GM19397 (cell line): ENCODE data around the gene NFKBIZ.

Source experiments
- ATAC-seq: cut with Tn5 transposase; IDR thresholded peaks from one replicate; pipeline ENCODE4 v1.9.1; 2021; ENCODE audit warnings: mild to moderate bottlenecking, moderate library complexity; ENCODE audit not compliant: unreplicated experiment

NFKBIZ gene

DNA sequence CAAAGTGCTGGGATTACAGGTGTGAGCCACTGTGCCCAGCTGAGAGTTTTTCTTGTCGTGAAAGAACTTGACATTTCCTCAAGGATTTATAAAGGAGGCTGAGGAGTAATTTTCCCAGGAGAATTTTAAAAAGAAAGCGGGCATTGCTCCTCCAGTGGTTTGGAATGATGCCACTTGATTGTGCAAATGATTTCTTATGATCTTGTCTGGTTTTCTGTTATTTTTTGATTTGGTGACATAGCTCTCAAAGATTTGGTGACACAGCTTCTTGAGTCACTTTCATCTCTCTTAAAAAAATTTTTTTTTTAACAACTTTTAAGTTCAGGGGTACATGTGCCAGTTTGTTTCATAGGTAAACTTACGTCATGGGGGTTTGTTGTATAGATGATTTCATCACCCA is 24.6 kb upstream of the NFKBIZ start:
- no peak for ATAC-seq

DNA sequence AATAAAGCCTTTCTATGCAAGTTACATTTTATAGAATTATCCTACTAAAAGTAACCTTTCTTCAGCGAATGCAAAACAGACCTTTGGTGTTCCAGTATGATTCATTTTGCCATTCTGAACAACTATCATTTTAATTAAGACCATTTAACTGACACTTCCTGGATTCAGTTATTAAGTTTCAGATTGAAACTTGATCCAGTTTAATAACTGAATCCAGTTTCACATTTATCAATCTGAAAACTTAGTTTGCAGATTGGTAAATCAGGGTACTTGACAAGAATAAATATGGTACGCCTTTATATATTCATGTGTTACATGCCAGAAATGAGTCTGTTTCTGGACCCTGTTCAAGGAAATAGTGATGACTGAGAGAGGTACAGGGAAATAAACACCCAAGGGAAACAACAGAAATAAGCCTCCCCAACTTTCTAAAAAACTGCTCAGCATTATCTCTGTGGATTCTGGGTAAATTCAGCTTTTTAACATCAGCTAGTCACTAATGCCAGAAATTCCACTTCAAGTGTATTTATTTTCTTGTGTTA is 23.3 kb upstream of the NFKBIZ start:
- no peak for ATAC-seq

DNA sequence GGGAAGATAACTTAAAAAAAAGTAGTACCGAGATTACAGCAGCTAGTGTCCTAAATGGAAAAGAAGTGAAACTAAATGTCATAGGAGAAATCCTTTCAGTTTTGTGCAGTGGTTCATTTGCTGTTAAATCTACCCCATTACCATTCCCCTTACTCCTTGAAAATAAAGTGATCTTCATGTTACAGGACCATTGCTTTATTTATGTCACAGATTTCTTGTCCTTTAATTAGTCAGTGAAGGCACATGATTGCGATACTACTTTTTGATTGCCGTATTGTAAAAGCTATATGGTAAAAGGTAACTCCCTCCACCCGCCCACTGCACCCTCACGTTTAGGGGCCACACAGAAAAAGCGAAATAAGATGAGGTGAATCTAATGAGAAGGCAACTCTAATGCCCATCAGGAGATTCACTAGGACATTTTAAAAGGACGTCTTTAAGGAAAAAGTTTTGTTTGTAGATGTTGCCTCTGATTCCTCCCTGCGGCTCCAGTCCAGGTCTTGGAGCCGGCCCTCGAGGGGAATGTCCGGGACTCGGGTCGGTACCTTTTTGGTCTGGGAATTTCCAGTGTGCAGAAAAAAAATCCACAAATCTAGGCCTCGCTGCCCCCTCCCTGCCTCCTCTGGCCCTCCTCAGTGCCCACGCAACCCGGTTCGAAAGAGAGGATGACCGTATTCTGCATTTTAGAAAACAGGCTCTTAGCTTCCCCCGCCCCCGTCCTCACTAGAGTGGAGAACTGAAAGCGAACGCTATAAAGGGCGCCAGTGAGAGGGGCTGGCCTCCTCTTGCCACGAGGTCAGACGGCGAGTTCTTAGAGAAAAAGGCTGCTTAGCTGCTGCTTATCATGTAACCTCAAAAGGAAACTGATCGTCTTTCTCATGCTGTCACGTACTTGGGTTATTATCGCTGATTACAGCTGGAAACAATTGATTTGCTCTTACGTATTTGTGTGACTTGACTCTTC is 21.8 kb upstream of the NFKBIZ start:
- peak; percentile 89 for ATAC-seq

DNA sequence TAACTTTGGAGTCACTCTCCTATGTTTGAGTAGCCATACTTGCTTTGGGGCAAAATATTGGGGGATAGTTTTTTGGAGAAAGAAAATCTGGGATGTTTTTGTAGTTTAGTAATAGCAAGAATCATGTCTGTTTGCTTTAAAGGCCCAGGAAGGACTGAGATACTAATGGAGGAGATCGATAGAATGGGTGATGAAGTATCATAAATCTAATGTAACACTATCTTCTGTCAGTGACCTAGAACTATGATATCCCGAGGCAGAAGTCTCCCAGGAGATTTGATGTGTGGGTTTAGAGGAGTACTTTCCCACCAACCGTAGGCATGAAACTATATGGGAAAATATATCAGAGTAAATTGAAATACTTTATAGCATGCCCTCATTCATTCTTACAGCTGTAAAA is 21.0 kb upstream of the NFKBIZ start:
- no peak for ATAC-seq

DNA sequence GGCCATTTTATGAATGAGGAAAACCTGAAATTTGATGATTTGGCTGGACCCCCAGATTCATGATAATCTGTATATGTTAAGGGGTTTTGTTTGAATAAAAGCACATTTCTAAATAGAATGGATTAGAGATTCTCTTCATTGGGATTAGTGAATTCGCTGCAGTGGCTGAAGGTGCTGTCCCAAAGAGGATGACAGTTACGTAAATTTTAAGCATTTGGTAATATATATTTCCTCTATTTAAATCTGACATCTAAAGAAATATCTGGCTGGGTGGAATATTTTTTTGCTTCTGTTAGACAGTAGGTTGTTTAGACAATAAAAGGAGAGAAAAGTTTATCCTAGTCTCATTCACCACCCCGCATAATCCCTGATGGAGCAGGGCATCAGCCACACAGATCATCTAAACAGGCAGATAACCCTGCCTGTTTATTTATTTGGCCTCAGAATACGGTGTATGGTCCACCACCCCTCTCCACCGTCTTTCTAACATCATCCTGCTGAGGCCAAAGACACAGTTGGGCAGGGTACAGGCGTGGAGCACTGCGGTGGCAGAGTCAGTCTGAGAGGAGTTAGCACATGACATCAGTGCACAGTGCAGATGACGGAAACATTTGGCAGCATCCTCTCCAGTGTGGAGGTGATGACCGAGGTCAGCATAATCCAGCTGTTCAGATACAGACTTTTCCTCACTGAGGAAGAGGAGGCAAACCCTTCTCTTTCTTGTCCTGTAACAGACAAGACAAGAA is 20.4 kb upstream of the NFKBIZ start:
- peak; percentile 46 for ATAC-seq

DNA sequence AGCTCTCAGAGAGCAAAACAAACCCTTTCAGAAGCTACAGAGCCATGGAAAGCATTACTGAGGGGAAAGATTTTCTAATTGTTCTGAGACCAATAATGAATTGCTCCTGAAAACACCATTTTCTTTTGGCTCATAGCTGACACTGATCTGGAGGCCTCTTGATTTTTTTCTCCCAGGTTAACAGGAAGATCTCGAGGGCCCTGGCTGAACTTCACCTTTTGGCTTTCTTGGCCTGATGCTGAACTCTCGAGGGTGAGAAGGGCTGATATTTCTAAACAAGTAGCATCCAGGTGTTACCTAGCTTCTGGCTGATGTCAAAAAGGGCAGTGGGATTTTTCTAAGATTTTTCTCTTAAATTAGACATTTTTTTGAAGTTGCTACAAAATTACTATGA is 19.9 kb upstream of the NFKBIZ start:
- ATAC-seq, result no peak

DNA sequence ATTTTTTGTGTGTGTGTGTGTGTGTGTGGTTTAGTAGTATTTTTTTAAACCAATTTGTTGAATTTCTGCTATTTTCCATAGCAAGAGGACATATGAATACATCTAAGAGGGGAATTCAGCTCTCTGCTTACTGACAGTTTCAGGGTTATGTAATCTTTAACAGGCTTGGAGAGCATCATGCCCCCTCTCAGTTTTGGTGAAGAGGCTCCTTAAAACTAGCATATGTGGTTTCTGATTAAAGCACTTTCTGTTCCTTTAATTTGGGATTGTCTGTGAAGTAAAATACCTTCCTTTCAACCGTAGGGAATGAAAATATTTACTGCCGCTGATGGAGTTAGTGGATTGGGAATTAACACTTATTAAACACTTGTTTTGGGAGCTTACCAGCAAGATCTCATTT is 19.4 kb upstream of the NFKBIZ start:
- ATAC-seq, result no peak

DNA sequence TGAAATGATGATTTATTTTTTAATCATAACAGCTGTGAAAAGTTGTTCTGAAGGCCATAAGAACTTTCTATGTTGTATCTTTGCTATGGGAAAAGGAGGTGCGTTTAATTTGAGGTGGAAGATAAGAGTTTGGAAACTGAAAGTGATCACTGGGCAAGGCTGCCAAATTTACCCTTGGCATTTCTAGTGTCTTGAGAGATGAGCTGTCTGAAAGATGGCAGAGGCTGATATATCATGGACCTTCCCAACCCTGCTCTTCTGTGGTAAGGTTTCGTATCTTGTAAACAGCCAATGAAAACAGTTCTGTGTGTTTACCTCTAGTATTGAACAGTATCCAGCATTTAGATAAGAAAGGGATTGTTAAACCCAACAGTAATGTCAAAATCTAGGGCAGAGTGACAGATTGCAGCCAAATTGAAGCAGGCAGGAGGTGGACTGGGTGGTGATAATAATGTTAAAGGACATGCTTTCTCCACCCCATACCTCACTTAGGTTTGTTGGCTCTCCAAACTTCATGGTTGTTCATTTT is 15.8 kb upstream of the NFKBIZ start:
- no peak for ATAC-seq

DNA sequence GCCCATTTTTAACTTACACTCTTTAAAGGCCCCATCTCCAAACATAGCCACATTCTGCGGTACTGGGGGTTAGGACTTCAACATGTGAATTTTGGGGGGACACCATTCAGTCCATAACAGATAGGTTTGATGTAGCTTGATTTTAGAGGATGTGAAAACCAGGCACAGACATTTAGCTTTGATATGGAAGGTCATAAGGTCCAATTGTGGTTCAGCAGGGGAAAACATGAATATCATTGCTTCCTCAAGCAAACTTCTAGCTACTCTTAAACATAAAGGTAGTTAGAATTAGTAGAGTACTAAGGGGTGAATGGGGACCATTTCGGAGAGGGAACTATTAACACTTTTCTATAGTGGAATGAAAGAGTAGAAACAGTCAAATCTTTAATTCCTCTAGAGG is 13.6 kb upstream of the NFKBIZ start:
- no peak for ATAC-seq

DNA sequence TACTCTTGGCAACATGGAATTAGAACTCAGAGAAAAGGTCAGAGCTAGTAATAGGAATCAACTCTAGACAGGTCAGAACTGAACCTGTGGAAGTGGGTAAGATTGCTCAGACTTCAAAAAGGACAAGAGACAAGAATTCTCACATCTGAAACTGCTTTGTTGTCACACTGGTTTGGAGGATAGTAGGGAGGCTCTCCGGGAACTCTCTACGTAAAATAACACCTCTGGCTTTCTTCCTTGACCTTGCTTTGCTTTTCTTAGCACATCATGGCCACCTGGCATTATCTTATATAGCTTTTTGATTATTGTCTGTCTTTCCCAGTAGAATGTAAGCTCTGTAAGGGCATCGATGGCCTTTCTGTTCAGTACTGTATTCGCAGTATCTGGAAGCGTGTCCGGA is 13.2 kb upstream of the NFKBIZ start:
- no peak for ATAC-seq

DNA sequence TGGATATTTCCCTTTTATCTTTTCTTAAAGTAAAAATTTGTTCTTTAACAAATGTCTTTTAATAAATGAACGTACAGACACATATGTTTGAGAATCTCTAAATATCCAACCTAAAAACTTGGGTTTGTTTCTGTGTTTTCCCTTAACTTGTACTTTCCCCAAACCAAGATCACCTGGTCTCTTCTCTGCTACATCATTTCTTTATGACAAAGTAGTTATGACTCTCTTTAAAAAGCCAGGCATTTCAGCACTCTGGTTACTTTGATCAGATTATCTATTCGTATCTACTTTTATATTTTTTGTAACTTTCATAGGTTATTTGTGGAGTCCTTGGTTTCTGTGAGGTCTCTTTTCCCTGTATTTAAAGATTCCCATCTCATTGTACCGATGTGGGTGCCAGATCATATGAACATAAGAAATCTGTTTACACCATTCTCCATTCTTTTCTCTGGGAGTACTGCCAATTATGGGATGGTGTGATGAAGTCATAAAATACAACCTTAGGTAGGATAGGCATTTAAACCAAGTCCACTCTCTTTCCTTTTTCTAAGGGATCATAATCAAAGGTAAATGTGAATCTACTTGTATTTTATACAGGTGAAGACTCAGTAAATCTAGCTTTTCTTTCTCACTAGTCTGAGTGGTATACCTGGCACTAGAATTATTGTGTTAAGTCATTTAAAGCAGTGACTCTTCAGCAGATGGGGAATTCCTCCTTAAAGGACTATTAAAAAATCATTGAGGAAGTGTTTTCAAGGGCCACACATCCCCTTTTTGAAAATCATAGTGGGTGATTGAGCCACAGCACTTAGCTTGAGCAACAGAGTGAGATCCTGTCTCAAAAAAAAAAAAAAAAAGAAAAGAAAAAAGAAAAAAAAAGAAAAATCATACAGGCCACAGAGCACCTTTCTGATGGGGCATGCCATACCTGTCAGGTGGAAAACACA is 12.4 kb upstream of the NFKBIZ start:
- no peak for ATAC-seq

DNA sequence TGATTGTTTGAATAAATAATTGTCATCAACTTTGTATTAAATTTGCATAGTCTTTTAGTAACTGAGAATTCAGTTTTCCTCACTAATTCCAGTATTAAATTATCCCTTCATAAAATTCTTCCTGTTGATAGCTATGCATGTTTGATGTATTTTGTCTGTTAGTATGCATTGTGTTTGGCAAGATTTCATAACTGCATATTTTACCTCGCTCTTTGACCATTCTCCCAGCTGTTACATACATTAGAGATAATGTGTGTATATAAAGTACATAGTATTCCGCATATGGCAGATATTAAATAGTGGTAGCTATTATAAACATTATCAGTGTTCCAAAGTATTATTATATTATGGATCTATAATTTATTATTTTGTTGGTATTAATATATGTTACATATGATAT is 10.6 kb upstream of the NFKBIZ start:
- ATAC-seq, result no peak

DNA sequence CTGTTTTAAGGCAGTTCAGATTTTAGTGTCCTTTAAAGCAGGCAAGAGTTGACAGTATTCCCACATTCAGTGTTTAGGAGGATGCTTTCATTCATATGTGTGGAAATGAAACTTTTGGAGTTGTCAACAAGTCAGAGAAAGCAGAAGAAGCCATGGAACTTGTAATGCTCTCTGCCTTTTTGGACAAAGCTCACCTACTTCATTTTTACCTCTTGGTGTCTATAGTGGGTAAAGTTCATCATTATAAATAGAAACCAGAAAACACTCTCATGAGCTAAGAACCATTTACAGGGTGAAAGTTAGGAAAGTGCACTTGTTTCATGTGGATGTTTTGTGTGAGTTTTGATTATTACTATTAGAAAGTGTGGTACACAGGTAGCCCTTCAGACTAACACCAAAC is 9.2 kb upstream of the NFKBIZ start:
- ATAC-seq, result no peak

DNA sequence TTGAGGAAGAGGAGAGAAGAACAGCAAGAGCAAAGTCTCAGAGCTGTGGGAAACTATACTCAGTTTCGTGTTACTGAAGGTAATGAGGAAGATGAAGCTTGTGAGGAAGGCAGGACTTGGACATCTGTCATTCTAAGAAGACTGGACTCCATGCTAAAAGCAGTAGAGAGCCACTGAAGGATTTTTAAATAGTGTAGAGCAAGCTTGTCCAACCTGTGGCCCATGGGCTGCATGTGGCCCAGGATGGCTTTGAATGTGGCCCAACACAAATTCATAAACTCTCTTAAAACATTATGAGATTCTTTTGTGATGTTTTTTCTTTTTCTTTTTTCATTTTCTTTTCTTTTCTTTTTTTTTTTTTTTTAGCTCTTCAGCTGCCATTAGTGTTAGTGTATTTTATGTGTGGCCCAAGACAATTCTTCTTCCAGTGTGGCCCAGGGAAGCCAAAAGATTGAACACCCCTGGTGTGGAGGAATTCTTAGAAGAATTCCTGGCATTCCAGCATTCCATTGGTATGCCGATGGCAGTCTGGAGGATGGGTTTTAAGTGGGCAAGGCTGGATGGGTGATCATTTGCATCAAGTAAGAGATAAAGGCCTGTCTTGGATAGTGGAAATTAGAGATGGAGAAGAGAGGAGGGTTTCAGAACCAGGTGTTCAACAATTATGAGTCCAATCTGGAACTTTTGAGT is 6.9 kb upstream of the NFKBIZ start:
- no peak for ATAC-seq

DNA sequence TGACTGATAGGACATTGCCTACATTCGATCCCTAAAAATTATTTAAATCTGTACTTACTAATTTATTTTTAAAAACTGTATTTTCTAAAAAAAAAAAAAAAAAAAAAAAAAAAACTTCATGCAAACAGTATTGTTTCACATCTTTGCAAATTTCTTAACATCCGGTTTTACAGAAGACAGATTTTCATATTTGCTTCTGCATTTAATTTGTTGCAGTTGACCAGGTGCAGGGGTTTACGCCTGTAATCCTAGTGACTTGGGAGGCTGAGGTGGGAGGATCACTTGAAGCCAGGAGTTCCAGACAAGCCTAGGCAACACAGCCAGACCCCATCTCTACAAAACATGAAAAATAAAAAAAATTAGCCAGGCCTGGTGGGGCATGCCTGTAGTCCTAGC is 6.4 kb upstream of the NFKBIZ start:
- no peak for ATAC-seq

DNA sequence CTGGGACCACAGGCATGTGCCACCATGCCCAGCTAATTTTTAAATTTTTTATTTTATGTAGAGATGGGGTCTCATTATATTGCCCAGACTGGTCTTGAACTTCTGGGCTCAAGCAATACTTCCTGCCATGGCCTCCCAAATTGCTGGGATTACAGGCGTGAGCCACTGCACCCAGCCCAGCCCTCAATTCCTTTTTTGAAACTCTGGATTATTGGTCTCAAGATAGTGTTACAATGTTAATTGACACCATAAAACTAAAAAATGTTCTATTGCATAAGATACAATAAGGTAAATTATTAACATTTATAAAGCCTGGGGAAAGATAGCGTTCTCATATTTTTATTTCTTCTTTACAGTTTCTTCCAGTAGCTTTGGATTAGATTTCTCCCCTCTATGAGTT is 3.9 kb upstream of the NFKBIZ start:
- ATAC-seq, result no peak

DNA sequence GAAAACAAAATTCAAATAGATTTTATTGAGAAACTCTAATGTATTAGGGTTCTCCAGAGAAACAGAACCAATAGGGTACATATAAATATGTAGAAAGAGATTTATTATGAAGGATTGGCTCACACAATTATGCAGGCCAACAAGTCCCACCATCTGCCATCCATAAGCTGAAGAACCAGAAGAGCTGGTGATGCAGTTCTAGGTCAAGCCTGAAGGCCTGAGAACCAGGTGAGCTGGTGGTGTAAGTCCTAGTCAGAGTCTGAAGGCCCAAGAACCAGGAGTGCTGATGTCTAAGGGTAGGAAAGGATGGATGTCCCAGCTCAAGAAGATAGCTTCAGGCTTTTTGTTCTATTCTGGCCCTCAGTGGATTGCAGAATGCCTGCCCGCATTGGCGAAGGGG is 2.6 kb upstream of the NFKBIZ start:
- ATAC-seq, result no peak

DNA sequence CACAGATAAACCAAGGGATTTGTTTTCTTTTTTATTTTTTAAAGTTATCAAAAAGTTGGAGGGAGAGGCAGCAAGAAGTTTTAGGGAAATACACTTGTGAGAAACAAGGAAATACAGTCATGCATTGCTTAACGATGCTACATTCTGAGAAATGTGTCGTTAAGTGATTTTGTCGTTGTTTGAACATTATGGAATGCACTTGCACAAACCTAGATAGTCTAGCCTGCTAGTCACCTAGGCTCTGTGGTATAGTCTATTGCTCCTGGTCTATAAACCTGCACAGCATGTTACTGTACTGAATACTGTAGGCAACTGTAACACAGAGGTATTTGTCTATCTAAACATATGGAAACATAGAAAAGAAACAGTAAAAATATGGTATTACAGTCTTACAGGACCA is 2.0 kb upstream of the NFKBIZ start:
- ATAC-seq, result no peak

DNA sequence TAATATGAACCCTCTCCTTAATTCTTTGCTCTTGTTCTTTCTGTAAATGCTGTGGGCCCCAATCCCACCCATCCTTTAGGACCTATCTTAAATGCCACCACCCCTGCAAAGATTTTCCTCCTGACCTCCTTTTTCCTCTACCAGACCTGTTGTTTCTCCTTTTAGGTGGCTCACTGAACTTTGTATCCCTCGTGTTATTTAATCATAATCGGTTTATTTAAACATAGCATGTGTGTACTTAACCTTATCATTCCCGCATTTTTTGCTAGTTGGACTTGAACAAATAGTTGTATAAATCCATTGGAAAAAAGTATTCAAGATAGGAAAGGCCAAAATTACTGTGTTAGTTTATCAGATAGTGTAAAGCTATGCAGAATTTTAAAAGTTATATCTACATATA is 988 bp upstream of the NFKBIZ start:
- ATAC-seq, result no peak

DNA sequence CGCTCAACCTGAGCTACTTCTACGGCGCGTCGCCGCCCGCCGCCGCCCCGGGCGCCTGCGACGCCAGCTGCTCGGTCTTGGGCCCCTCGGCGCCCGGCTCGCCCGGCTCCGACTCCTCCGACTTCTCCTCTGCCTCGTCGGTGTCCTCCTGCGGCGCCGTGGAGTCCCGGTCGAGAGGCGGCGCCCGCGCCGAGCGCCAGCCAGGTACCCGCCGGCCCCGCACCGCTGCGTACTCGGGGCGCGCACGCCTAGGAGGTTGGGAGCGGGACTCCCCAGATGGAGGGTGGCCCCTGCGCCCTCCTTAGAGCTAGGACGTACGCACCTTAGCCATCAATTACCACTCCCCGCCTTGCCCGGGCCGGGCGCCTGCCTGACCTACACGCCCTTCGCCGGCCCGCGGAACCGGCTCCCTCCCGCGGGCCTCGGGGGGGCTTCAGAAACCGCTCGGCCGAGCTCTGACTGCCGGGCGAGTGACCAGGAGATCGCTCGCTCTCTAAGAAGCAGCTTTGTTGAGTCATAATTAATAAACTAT is 466 bp downstream of the NFKBIZ start:
- ATAC-seq, result peak; percentile 36
